Esophagus (tissue), 2 donors: ENCODE data around the gene MEGF8. TPM values are rescaled to one million over a fixed set of nuclear protein-coding genes. Genes with fewer than 3 reads are reported as not detected.
A peak's percentile ranks its signal among the peaks of the same experiment; 100 is the strongest.

ENCODE experiments used
- H3K27ac ChIP-seq, 2 donors: one replicate each; pipeline ENCODE4 v1.5.1; 2013; ENCODE audit warnings: low read depth in 2 of 2, mild to moderate bottlenecking in 2 of 2, inconsistent platforms in 1 of 2, low read length in 1 of 2, moderate library complexity in 1 of 2
- H3K27me3 ChIP-seq, 2 donors: one replicate each; pipeline ENCODE4 v1.6.1; 2013; ENCODE audit warnings: low read length in 2 of 2, control low read depth in 1 of 2, mild to moderate bottlenecking in 1 of 2; ENCODE audit not compliant: insufficient read depth in 2 of 2, control insufficient read depth in 1 of 2
- H3K36me3 ChIP-seq, 2 donors: one replicate each; pipeline ENCODE4 v1.6.1; 2013; ENCODE audit warnings: low read length in 1 of 2; ENCODE audit not compliant: control insufficient read depth in 2 of 2, insufficient read depth in 2 of 2
- H3K4me1 ChIP-seq, 2 donors: one replicate each; pipeline ENCODE4 v1.6.1; 2013; ENCODE audit warnings: low read length in 1 of 2; ENCODE audit not compliant: control insufficient read depth in 2 of 2, insufficient read depth in 2 of 2
- H3K4me3 ChIP-seq, 2 donors: one replicate each; pipeline ENCODE4 v1.5.1; 2013; ENCODE audit warnings: low read length in 2 of 2, mild to moderate bottlenecking in 2 of 2, low read depth in 1 of 2, moderate library complexity in 1 of 2
- H3K9me3 ChIP-seq, 2 donors: one replicate each; pipeline ENCODE4 v1.6.1; 2013; ENCODE audit warnings: mild to moderate bottlenecking in 2 of 2, low read depth in 1 of 2, low read length in 1 of 2, moderate library complexity in 1 of 2; ENCODE audit not compliant: control insufficient read depth in 2 of 2, insufficient read depth in 1 of 2
- WGBS, 2 donors: extraction: QIAGEN DNeasy Blood & Tissue Kit; methylation state at CpG; one replicate each; pipeline ENCODE4 v1.1.7; 2013; 5-methylcytosine and 5-hydroxymethylcytosine counted together
- polyA plus RNA-seq, 2 donors: library from polyadenylated mRNA; stranded (reverse); fragments of 200-250 nt; gene quantifications; one replicate each; pipeline ENCODE4 v1.2.3, GENCODE V29; 2013
- donor health status: healthy with polysubstance abuse.
- donor health status: Bipolar disorder and iron deficiency.

The MEGF8 gene
- polyA plus RNA-seq, 2 donors, result 4.4 to 8.6 TPM

DNA sequence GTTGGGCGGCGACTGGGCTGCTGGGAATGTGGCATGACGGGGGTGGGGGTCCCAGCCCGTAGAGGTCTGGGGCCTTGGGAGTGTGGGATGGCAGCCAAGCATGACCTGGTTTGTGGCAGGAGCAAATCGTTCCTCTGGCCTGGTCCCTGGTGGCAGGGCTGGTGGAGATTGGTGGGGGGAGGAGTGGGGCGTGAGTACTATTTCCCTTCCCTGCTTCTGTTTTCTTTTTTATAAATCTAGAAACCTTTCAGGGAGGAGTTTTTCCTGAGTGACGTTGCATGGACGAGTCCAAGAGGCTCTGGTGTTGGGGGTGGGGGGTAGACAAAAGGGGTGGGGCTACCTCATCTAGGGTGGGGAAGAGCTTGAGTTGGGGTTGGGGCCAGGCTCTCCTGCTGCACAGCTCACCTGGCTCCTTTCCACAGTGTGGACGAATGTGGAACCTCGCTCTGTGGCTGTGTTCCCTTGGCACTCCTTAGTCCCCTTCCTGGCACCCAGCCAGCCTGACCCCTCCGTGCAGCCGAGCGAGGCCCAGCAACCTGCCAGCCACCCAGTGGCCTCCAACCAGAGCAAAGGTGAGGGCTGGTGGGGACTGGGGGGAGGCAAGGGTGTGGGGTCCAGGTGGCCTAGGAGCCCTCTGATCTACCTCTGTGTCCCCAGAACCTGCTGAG lies 39.0 kb upstream of the MEGF8 start:
- Histone ChIP-seq H3K9me3 (no peaks in the 10 kb centered on the region), H3K27ac (peak overlapping the region; percentile 53 to 67), H3K4me1 (peaks cover 9 to 41% of the 10 kb centered on the region in 2 donors), H3K36me3 (peaks cover 14 to 41% of the 10 kb centered on the region in 2 donors), H3K27me3 (no peaks in the 10 kb centered on the region), H3K4me3 (no peak overlapping the region)
- 21 to 29% methylated on average over 13 of the region's 13 CpGs for WGBS, 2 donors

GRCh38 chr19:42287017-42287826 lies 38.2 kb upstream of the MEGF8 start:
- Histone ChIP-seq H3K36me3 (peaks cover 14 to 47% of the 10 kb centered on the region in 2 donors), H3K4me1 (peaks cover 3 to 34% of the 10 kb centered on the region in 2 donors)

DNA sequence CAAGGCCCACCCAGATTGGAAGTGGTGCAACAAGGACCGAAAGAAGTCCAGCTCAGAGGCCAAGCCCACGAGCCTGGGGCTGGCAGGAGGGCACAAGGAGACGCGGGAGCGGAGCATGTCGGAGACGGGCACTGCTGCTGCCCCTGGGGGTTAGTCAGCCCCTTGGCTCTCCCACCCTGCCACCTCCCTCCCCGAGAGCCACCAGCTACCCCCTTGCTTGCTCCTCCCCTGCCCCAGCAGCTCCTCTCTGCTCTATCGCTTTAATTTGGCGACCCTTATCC lies 37.7 kb upstream of the MEGF8 start:
- Histone ChIP-seq H3K36me3 (peaks cover 14 to 53% of the 10 kb centered on the region in 2 donors), H3K4me1 (peaks cover 3 to 31% of the 10 kb centered on the region in 2 donors)
- 86 to 93% methylated on average over 7 to 10 of the region's 10 CpGs for WGBS, 2 donors

More at GRCh38 chr19:42287017-42287826, 38.2 kb upstream of the MEGF8 start:
- 88 to 91% methylated on average over 28 to 30 of the region's 30 CpGs for WGBS, 2 donors
- Histone ChIP-seq H3K9me3 (no peaks in the 10 kb centered on the region), H3K27me3 (no peaks in the 10 kb centered on the region), H3K4me3 (no peak overlapping the region), H3K27ac (peak overlapping the region in 1 of 2 donors; percentile 56)

DNA sequence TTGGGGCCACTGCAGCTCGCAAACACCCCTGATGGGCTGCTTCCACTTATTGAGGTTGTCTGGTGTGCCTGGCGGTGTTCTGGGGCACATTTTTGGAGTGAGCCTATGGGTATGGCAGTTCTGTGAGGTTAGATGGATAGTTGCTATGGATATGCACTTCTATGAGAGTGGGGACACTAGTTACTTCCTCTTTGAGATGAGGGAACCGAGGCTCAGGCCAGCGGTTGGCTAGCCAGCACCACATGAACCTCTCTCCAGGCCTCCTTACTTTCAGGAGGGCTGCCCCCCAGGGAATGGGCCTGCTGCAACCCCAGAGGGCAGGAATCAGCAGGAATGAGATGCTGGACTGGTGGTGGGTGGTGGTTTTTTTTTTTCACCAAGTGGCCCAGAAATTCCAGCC lies 37.0 kb upstream of the MEGF8 start:
- Histone ChIP-seq H3K27ac (no peak overlapping the region), H3K36me3 (peaks cover 14 to 59% of the 10 kb centered on the region in 2 donors), H3K4me3 (no peak overlapping the region), H3K9me3 (no peaks in the 10 kb centered on the region), H3K4me1 (peaks cover 3 to 25% of the 10 kb centered on the region in 2 donors), H3K27me3 (no peaks in the 10 kb centered on the region)
- 84 to 87% methylated on average over 4 of the region's 4 CpGs for WGBS, 2 donors

More for the DNA sequence above, 37.7 kb upstream of the MEGF8 start:
- H3K9me3 ChIP-seq, result no peaks in the 10 kb centered on the region
- H3K27me3 ChIP-seq, result no peaks in the 10 kb centered on the region
- H3K27ac ChIP-seq, result no peak overlapping the region
- no peak overlapping the region for H3K4me3 ChIP-seq

DNA sequence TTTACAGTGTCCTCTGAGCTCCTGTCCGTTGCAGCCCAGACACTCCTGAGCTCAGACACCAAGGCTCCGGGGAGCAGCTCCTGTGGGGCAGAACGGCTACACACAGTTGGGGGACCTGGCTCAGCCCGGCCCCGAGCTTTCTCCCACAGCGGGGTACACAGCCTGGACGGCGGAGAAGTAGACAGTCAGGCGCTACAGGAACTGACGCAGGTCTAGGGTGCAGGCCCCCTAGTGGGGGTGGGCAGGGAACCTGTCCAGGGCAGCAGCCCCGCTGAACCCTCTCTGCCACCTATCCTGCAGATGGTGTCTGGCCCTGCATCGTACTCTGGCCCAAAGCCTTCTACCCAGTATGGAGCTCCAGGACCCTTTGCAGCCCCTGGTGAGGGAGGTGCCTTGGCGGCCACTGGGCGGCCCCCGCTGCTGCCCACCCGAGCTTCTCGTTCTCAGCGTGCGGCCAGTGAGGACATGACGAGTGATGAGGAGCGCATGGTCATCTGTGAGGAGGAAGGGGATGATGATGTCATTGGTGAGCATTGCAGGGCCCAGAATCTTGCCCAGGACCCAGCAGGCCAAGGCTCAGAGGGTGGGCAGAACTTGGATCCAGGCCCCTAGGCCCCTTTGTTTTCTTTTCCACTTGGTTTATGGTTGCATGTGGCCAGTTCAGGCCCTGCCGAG lies 36.4 kb upstream of the MEGF8 start:
- no peak overlapping the region for H3K27ac ChIP-seq
- 89 to 90% methylated on average over 22 of the region's 22 CpGs for WGBS, 2 donors
- no peaks in the 10 kb centered on the region for H3K27me3 ChIP-seq
- H3K36me3 ChIP-seq, result peaks cover 15 to 64% of the 10 kb centered on the region in 2 donors
- H3K4me1 ChIP-seq, result peaks cover 3 to 23% of the 10 kb centered on the region in 2 donors
- H3K9me3 ChIP-seq, result no peaks in the 10 kb centered on the region
- H3K4me3 ChIP-seq, result no peak overlapping the region

DNA sequence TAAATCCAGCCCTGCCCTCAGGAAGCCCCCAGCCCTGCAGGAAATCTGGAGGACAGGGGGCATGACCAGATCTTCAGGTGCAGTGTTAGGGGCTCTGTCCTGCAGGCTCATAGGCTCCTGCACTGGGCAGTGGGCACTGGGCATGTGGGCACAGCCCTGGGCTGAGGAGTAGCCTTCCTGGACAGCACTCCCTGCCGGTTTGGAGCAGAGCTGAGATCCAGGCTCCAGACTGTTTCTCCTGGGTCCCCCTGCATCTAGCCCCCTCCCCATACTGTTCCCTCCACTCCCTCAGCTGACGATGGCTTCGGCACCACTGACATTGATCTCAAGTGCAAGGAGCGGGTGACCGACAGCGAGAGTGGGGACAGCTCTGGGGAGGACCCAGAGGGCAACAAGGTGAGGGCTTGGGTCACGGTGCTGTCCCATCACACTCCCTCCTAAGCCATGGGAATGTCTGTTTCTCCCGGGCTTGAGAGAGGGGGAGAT lies 35.8 kb upstream of the MEGF8 start:
- 85 to 87% methylated on average over 8 of the region's 8 CpGs for WGBS, 2 donors
- Histone ChIP-seq H3K4me3 (no peak overlapping the region), H3K4me1 (peaks cover 3 to 22% of the 10 kb centered on the region in 2 donors), H3K27me3 (no peaks in the 10 kb centered on the region), H3K36me3 (peaks cover 19 to 70% of the 10 kb centered on the region in 2 donors), H3K27ac (no peak overlapping the region), H3K9me3 (no peaks in the 10 kb centered on the region)

DNA sequence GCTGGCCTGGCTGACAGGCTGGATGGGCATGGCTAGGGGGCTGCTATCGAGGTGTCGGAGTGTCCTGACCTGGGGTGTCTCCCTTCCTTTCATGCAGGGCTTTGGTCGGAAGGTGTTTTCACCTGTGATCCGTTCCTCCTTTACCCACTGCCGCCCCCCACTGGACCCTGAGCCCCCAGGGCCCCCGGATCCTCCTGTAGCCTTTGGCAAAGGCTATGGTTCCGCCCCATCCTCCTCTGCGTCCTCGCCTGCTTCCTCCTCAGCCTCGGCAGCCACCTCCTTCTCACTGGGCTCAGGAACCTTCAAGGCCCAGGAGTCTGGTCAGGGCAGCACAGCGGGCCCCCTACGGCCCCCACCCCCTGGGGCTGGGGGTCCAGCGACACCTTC lies 35.3 kb upstream of the MEGF8 start:
- Histone ChIP-seq H3K27ac (no peak overlapping the region), H3K9me3 (no peaks in the 10 kb centered on the region), H3K36me3 (peaks cover 19 to 71% of the 10 kb centered on the region in 2 donors), H3K4me1 (peaks cover 3 to 17% of the 10 kb centered on the region in 2 donors), H3K4me3 (no peak overlapping the region), H3K27me3 (no peaks in the 10 kb centered on the region)
- 83 to 84% methylated on average over 13 of the region's 13 CpGs for WGBS, 2 donors

- Histone ChIP-seq H3K27ac (no peak overlapping the region), H3K36me3 (peaks cover 19 to 73% of the 10 kb centered on the region in 2 donors), H3K4me1 (peaks cover 3 to 11% of the 10 kb centered on the region in 2 donors), H3K4me3 (no peak overlapping the region), H3K9me3 (no peaks in the 10 kb centered on the region), H3K27me3 (no peaks in the 10 kb centered on the region)
- WGBS, 2 donors, result 82 to 84% methylated on average over 27 to 31 of the region's 31 CpGs
Observed at GRCh38 chr19:42290523-42291434, 34.7 kb upstream of the MEGF8 start.

- Histone ChIP-seq H3K4me3 (no peak overlapping the region), H3K9me3 (no peaks in the 10 kb centered on the region), H3K27me3 (no peaks in the 10 kb centered on the region), H3K36me3 (peaks cover 19 to 73% of the 10 kb centered on the region in 2 donors), H3K27ac (no peak overlapping the region), H3K4me1 (peaks cover 0 to 5% of the 10 kb centered on the region in 2 donors)
- 51 to 52% methylated on average over 9 of the region's 9 CpGs for WGBS, 2 donors
Observed at GRCh38 chr19:42291435-42291810, 34.0 kb upstream of the MEGF8 start.
